ENCODE measurements around the gene MGRN1. TPM values are rescaled to one million over a fixed set of nuclear protein-coding genes. Genes with fewer than 3 reads are reported as not detected.

MGRN1 gene
- total RNA-seq, 1 donor from 2014 or later = 40.6 TPM

DNA sequence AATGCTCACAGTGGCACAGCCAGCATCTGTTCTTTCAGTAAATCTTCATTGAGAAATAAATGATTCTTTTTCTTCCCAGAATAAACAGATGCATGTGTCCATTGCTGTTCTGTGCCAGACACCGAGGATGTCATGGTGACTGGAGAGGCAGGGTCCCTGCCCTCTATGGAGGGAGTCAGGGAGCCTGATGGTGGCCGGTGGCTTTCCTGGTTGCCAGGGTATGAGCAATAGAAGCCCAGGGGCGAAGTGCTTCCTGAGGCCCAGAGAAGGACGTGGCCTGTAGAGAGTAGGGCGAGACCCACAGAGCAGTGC, 38.8 kb downstream of the MGRN1 start:
- TF ChIP-seq, protein P1, sequence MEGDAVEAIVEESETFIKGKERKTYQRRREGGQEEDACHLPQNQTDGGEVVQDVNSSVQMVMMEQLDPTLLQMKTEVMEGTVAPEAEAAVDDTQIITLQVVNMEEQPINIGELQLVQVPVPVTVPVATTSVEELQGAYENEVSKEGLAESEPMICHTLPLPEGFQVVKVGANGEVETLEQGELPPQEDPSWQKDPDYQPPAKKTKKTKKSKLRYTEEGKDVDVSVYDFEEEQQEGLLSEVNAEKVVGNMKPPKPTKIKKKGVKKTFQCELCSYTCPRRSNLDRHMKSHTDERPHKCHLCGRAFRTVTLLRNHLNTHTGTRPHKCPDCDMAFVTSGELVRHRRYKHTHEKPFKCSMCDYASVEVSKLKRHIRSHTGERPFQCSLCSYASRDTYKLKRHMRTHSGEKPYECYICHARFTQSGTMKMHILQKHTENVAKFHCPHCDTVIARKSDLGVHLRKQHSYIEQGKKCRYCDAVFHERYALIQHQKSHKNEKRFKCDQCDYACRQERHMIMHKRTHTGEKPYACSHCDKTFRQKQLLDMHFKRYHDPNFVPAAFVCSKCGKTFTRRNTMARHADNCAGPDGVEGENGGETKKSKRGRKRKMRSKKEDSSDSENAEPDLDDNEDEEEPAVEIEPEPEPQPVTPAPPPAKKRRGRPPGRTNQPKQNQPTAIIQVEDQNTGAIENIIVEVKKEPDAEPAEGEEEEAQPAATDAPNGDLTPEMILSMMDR (conservative IDR thresholded peaks at IDR 0.05; ENCODE audit: low read depth, low read length) = no peak
- no peak overlapping the region for H3K4me3 ChIP-seq (ENCODE audit: low read depth, low read length)
- no peak for DNase-seq (ENCODE audit: low read depth)

DNA sequence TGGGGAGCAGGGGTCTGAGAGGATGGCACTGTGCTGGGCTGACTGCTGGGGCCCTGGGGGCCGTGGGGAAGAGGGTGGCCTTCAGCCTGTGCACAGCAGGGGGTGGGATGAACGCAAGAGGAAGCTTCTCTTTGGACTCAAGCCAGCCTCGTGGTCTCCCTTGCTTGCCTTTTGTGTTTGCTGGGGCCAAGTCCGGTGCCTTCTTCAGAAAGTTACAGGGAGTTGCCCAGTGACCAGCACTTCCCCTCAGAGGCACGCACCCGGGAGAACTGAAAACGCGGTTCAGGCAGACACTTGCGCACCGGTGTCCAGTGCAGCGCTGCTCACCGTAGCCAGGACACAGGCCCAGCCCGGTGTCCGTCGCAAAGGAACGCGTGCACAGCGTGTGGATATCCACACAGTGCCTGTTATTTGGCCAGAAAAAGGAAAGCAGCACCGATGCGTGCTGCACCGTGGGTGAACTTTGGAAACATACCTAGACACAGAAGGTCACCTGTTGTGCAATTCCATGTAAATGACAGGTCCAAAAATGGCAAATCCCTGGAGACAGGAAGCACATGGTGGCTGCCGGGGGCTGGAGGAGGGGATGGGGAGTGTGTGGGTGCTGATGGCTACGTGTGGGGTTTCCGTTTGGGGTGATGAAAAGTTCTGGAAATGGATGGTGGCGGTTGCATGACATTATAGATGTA, 39.3 kb downstream of the MGRN1 start:
- H3K4me3 ChIP-seq (ENCODE audit: low read depth, low read length) = no peak overlapping the region
- no peak for DNase-seq (ENCODE audit: low read depth)
- TF ChIP-seq, protein P1 (conservative IDR thresholded peaks at IDR 0.05; ENCODE audit: low read depth, low read length) = no peak

DNA sequence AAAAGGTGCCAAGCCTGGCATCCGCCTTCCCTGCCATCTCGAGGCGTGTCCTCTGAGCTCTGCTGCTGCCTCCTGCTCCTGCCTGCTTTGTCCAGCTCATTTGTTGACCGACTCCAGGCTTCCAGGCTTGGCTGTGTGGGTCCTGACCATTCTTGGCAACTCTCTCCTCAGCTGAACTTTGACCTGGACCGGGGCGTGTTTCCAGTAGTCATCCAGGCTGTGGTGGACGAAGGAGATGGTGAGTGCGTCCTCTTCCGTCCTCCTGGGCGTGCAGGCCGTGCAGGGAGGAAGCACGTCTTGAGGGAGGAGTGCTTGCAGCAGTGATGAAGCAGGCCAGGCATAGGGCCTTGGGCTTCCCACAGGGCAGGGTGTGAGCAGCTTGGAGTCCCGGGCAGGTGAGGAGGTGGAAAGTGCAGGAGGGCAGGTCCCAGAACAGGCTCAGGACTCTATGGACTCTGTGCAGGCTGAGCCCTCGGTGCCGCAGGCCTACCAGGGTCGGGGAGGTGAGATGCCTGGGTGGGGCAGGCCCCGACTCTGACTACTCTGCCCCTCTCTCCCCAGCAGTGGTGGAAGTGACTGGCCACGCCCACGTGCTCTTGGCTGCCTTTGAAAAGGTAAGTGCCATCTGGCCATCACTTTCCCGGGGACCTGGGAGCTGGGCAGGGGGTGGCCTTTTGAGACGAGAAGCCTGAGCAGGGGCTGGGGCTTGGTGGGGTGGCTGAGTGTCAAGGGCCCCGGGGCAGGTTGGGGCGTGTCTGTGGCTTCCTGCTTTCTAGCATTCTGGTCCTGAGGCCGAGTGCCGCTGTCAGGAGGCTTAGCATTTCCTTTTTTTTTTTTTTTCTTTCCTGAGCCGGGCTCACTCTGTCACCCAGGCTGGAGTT, 40.2 kb downstream of the MGRN1 start:
- no peak for DNase-seq (ENCODE audit: low read depth)
- H3K4me3 ChIP-seq (ENCODE audit: low read depth, low read length) = no peak overlapping the region
- TF ChIP-seq, protein P1 (conservative IDR thresholded peaks at IDR 0.05; ENCODE audit: low read depth, low read length) = no peak

DNA sequence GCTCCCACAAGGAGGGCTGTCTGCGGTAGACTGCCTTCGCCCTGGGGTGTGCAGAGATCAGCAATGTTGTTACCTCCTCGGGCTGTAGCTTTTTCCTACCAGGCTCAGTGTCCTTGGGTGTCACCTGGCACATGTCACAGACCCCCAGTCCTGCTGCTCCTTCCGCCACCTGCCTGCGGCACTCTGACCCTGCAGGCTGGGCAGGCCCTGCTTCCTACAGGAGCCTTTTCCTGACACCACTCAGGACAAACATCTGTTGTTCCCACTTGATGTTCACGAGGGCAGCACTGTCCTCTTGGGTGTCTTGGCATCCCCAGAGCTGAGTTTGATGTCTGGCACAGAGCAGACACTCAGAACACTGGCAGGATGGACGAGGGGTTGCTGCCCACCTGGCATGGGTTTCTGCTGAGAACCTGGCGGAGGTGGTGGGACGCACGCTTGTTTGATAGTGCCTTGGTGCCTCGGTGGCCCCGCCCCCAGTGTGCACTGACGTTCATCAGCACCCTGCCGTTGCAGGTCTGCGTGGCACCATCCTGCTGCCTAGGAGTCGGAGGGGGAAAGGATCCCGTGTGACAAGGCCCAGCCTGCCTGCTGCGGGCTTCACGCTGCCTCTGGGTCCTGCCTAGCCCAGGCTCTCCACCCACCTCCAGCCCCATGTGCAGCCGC, 42.0 kb downstream of the MGRN1 start:
- DNase-seq (ENCODE audit: low read depth) = no peak
- TF ChIP-seq, protein P1 (conservative IDR thresholded peaks at IDR 0.05; ENCODE audit: low read depth, low read length) = peak; percentile 9
- H3K4me3 ChIP-seq (ENCODE audit: low read depth, low read length) = no peak overlapping the region

DNA sequence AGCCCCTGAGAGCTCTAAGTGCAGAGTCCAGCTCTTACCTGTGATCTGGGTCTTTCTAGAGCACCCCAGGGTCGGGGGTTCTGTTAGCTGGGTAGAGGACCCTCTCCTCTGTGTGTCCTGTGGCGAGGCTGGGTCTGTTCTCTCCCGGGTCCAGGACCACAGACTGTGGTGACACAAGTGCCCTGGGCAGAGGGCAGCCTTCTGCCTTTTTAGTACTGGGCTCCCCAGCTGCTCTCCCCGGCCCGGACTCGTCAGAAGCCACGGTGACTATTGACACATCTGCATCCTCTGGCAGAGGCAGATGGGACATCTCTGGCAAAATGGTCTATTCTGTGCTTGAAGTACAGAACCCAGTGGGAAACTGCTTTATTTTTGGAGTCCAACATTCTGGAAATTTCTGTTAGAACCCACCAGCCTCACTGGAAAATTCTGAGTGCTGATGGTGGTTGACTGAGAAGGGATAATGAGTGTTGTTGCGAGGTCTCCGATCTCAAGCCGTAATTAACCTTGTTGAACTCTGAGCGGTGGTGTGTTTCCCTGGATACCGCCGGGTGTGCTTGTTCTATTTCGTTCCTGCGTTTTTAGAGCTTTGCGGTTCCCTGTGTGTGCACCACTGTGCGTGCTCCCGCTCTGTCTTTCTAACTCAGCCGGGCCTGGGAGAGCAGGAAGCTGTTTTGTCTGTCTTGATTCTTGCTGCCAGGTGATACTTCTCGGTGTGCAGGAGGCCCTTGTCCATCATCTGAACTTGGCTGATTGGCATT, 42.8 kb downstream of the MGRN1 start:
- DNase-seq (ENCODE audit: low read depth) = no peak
- TF ChIP-seq, protein P1 (conservative IDR thresholded peaks at IDR 0.05; ENCODE audit: low read depth, low read length) = no peak
- H3K4me3 ChIP-seq (ENCODE audit: low read depth, low read length) = no peak overlapping the region

DNA sequence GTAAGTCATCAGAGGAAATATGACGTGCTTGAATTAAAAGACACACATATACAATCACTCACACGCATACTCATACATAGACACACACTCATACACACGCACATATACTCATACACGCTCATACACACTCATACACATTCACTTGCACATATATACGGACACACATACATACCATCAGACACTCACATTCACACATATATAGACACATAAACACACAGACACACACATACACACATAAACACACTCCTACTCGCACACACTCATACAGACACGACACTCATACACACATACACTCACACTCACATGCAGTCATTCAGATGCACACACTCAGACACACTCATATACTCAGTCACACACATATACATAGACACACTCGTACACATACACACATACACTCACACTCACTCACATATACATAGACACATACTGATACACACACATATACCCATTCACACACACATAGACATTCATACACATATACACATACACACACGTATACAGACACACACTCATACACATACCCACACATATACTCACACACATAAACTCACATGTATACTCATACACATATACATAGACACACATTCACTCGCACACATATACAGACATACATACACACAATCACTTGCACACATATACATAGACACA, 43.8 kb downstream of the MGRN1 start:
- TF ChIP-seq, protein P1 (conservative IDR thresholded peaks at IDR 0.05; ENCODE audit: low read depth, low read length) = no peak
- no peak overlapping the region for H3K4me3 ChIP-seq (ENCODE audit: low read depth, low read length)
- no peak for DNase-seq (ENCODE audit: low read depth)

Data from epithelial cell of proximal tubule (primary cell).